ENCODE data around the gene CLK3. TPM values are rescaled to one million over a fixed set of nuclear protein-coding genes. Genes with fewer than 3 reads are reported as not detected.

The CLK3 gene
- total and polyA plus RNA-seq, 2 of the 8 experiments (the other 6 are each of a cell fraction or from before 2014, with no cell fraction given) = 43.5 to 67.3 TPM

- TF ChIP-seq USF2 (IDR thresholded peaks at IDR 0.05; ENCODE audit: low read length) (no peak), ATF2 (IDR thresholded peaks at IDR 0.05; ENCODE audit: low read length) (no peak), RNF2 (IDR thresholded peaks at IDR 0.05; ENCODE audit: borderline replicate concordance, low read depth, low read length, missing control alignments, poor library complexity, severe bottlenecking) (no peak), SP1 (IDR thresholded peaks at IDR 0.05; ENCODE audit: low read depth, low read length) (no peak), POU5F1 (IDR thresholded peaks at IDR 0.05; ENCODE audit: low read depth, low read length) (no peak)
Observed at GRCh38 chr15:74651242-74651741, 35.7 kb downstream of the CLK3 start (continued).

All from H1 (cell line).